Neural cell (in vitro differentiated cells): ENCODE data around the gene TMOD2. TPM values are rescaled to one million over a fixed set of nuclear protein-coding genes. Genes with fewer than 3 reads are reported as not detected.

Source experiments
- H2AFZ ChIP-seq: fragments of 200-600, 300-800 bp; sonication (generic), shearing (Covaris generic); 2 replicates; pipeline ENCODE4 v1.6.0; 2014; ENCODE audit warnings: low read depth, mild to moderate bottlenecking, antibody characterized with exemption, low read length, moderate library complexity
- H3F3A ChIP-seq: fragments of 200-600 bp; shearing (Covaris generic); 2 replicates; pipeline ENCODE4 v1.6.1; 2016; ENCODE audit warnings: mild to moderate bottlenecking, moderate library complexity, mixed read lengths, antibody characterized with exemption, low read length; ENCODE audit not compliant: insufficient read depth, poor library complexity, severe bottlenecking
- H3K27ac ChIP-seq: fragments of 200-600, 300-800 bp; sonication (generic), shearing (Covaris generic); 2 replicates; pipeline ENCODE4 v1.5.1; 2014; ENCODE audit warnings: mild to moderate bottlenecking, low read length, moderate library complexity
- H3K27me3 ChIP-seq: fragments of 300-800, 200-600 bp; sonication (generic), shearing (Covaris generic); 2 replicates; pipeline ENCODE4 v1.6.0; 2014; ENCODE audit warnings: mild to moderate bottlenecking, low read depth, low read length, moderate library complexity; ENCODE audit not compliant: insufficient read depth
- H3K36me3 ChIP-seq: fragments of 300-800, 200-600 bp; sonication (generic), shearing (Covaris generic); 2 replicates; pipeline ENCODE4 v1.5.1; 2014; ENCODE audit warnings: mild to moderate bottlenecking, antibody characterized with exemption, low read length, moderate library complexity; ENCODE audit not compliant: insufficient read depth
- H3K4me2 ChIP-seq: fragments of 300-800, 200-600 bp; sonication (generic), shearing (Covaris generic); 2 replicates; pipeline ENCODE4 v1.6.0; 2014; ENCODE audit warnings: mild to moderate bottlenecking, low read length
- H3K4me3 ChIP-seq: fragments of 300-800, 200-600 bp; sonication (generic), shearing (Covaris generic); 2 replicates; pipeline ENCODE4 v1.5.1; 2014; ENCODE audit warnings: mild to moderate bottlenecking, low read length, moderate library complexity
- H3K79me2 ChIP-seq: fragments of 200-600 bp; shearing (Covaris generic); replicated peaks from 2 replicates; pipeline ENCODE4 v1.6.0; 2014; ENCODE audit warnings: mild to moderate bottlenecking, low read length, moderate library complexity; ENCODE audit not compliant: insufficient read depth
- H3K9ac ChIP-seq: fragments of 300-800, 200-600 bp; sonication (generic), shearing (Covaris generic); 2 replicates; pipeline ENCODE4 v1.6.1; 2016; ENCODE audit warnings: mild to moderate bottlenecking, low read length, mixed read lengths
- H3K9me2 ChIP-seq: fragments of 200-600 bp; shearing (Covaris generic); 2 replicates; pipeline ENCODE4 v1.6.1; 2016; ENCODE audit warnings: mild to moderate bottlenecking, low read length, mixed read lengths; ENCODE audit not compliant: insufficient read depth
- H3K9me3 ChIP-seq: fragments of 200-600, 300-800 bp; sonication (generic), shearing (Covaris generic); 2 replicates; pipeline ENCODE4 v1.6.1; 2016; ENCODE audit warnings: mild to moderate bottlenecking, mixed run types, low read length, moderate library complexity, mixed read lengths
- H4K20me1 ChIP-seq: fragments of 200-600 bp; shearing (Covaris generic); 2 replicates; pipeline ENCODE4 v1.6.1; 2016; ENCODE audit warnings: mild to moderate bottlenecking, mixed run types; ENCODE audit not compliant: insufficient read depth
- EP300 ChIP-seq: fragments of 450-650 bp; conservative IDR thresholded peaks from 2 replicates; pipeline ENCODE4 v1.6.1; 2014; ENCODE audit warnings: antibody characterized with exemption, mild to moderate bottlenecking, moderate library complexity; ENCODE audit not compliant: poor library complexity, severe bottlenecking
- EZH2 ChIP-seq: fragments of 200-600, 300-800 bp; shearing (Covaris generic), sonication (generic); IDR thresholded peaks from 2 replicates; pipeline ENCODE4 v1.6.1; 2014; ENCODE audit warnings: antibody characterized with exemption, low read length, borderline replicate concordance, mild to moderate bottlenecking; ENCODE audit not compliant: insufficient read depth, poor library complexity, severe bottlenecking
- MXI1 ChIP-seq: fragments of 450-650 bp; conservative IDR thresholded peaks from 2 replicates; pipeline ENCODE4 v1.6.1; 2014; ENCODE audit warnings: antibody characterized with exemption, mild to moderate bottlenecking; ENCODE audit not compliant: poor library complexity, severe bottlenecking
- POLR2AphosphoS5 ChIP-seq: IDR thresholded peaks from 2 replicates; pipeline ENCODE4 v1.6.1; 2012
- RAD21 ChIP-seq: fragments of 450-650 bp; conservative IDR thresholded peaks from 2 replicates; pipeline ENCODE4 v1.6.1; 2014; ENCODE audit warnings: antibody characterized with exemption, mild to moderate bottlenecking, moderate library complexity
- REST ChIP-seq: IDR thresholded peaks from 2 replicates; pipeline ENCODE4 v1.6.1; 2012; ENCODE audit warnings: borderline replicate concordance
- SMC3 ChIP-seq: fragments of 450-650 bp; conservative IDR thresholded peaks from 2 replicates; pipeline ENCODE4 v1.6.1; 2014; ENCODE audit warnings: antibody characterized with exemption, mild to moderate bottlenecking, moderate library complexity; ENCODE audit not compliant: poor library complexity
- TAF1 ChIP-seq: IDR thresholded peaks from 2 replicates; pipeline ENCODE4 v1.6.1; 2012; ENCODE audit warnings: low read depth
- polyA plus RNA-seq: library from polyadenylated mRNA; depleted of rRNA; stranded (reverse); fragments of >200 nt; gene quantifications from 2 replicates; pipeline ENCODE4 v1.2.3, GENCODE V29; 2014
- TF ChIP-seq, protein P1 (sequence below): fragments of 450-650 bp; IDR thresholded peaks from 2 replicates; pipeline ENCODE4 v1.5.1; 2014; ENCODE audit warnings: antibody characterized with exemption, mild to moderate bottlenecking, moderate library complexity; ENCODE audit not compliant: poor library complexity, severe bottlenecking

Gene TMOD2
- polyA plus RNA-seq, 1 donor from 2014 or later: 79.9 TPM

DNA sequence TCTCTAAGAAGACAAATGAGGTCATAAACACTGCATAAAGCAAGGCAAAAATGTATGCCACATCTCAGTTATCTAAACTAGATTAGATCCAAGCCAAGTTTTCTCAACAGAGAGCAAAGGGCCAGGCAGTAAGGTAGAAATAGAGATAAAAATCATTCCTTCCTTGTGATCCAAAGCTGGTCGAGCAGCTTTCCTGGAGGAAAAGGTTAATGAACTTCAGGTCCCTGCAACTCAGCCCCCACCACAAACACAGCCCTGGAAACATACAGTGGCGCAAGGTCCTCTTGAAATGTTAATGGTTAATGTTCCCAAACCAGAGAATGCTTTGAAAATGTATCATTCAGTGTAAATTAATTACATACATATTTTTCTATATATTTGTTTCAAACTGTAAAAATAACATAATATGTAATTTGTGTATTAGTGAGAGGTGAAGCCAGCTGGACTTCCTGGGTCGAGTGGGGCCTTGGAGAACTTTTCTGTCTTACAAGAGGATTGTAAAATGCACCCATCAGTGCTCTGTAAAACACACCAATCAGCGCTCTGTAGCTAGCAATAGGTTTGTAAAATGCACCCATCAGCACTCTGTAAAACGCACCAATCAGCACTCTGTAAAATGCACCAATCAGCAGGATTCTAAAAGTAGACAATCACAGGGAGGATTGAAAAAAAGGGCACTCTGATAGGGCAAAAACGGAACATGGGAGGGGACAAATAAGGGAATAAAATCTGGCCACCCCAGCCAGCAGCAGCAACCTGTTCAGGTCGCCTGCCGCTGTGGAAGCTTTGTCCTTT is 31.0 kb upstream of the TMOD2 start:
- Histone ChIP-seq H3K9me3 (no peaks in the 10 kb centered on the region), H3F3A (no peaks in the 10 kb centered on the region), H3K4me2 (no peak overlapping the region), H3K9me2 (no peaks in the 10 kb centered on the region), H3K9ac (no peak overlapping the region), H3K4me3 (no peak overlapping the region), H3K36me3 (peaks cover 4% of the 10 kb centered on the region), H4K20me1 (no peaks in the 10 kb centered on the region), H3K27me3 (no peaks in the 10 kb centered on the region), H3K27ac (no peak overlapping the region), H2AFZ (no peak overlapping the region), H3K79me2 (no peaks in the 10 kb centered on the region)
- TF ChIP-seq EP300 (no peak), REST (no peak), POLR2AphosphoS5 (no peak)

DNA sequence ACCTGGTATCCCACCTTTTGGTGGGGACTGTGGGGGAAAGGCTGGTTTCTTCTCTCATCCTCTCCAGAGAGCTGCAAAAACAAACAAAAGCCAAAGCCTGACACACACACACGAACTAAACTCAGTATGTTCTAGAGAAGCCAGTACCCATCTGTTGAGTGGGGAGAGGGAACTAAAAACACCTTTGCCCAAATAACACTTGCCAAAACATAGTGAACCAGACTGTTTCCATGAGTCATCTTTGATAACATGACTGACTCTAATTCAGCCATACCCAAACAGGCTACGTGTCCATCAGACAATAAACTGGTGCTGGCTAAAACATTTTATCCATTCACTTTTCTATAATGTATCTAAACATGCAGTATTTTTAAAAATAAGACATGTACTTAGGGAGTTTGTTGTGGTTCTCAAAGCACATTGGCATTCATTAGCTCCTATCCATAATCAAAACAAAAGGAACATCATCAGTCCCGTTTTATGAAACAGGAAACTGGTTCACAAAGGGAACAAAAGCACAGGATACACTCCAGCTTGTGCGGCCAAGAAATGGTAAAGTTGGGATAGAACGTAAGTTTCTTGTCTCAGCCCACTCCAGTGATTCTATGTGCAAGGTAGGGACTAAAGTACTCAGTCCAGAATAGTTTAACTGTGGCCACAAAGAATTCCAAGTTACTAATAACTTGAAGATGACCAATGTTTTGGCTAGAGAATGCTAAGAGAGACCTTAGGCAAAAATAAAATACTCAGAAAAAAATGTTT is 30.0 kb upstream of the TMOD2 start:
- Histone ChIP-seq H3K9ac (no peak overlapping the region), H3K27me3 (no peaks in the 10 kb centered on the region), H3K27ac (no peak overlapping the region), H3K9me3 (no peaks in the 10 kb centered on the region), H3K9me2 (no peaks in the 10 kb centered on the region), H2AFZ (no peak overlapping the region), H3F3A (no peaks in the 10 kb centered on the region), H3K36me3 (peaks cover 4% of the 10 kb centered on the region), H3K4me2 (no peak overlapping the region), H3K4me3 (no peak overlapping the region), H3K79me2 (no peaks in the 10 kb centered on the region), H4K20me1 (no peaks in the 10 kb centered on the region)
- no peak for TF ChIP-seq TAF1
- TF ChIP-seq EP300: no peak
- TF ChIP-seq EZH2: no peak
- no peak for TF ChIP-seq POLR2AphosphoS5
- TF ChIP-seq, protein P1, sequence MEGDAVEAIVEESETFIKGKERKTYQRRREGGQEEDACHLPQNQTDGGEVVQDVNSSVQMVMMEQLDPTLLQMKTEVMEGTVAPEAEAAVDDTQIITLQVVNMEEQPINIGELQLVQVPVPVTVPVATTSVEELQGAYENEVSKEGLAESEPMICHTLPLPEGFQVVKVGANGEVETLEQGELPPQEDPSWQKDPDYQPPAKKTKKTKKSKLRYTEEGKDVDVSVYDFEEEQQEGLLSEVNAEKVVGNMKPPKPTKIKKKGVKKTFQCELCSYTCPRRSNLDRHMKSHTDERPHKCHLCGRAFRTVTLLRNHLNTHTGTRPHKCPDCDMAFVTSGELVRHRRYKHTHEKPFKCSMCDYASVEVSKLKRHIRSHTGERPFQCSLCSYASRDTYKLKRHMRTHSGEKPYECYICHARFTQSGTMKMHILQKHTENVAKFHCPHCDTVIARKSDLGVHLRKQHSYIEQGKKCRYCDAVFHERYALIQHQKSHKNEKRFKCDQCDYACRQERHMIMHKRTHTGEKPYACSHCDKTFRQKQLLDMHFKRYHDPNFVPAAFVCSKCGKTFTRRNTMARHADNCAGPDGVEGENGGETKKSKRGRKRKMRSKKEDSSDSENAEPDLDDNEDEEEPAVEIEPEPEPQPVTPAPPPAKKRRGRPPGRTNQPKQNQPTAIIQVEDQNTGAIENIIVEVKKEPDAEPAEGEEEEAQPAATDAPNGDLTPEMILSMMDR: no peak
- no peak for TF ChIP-seq REST
- no peak for TF ChIP-seq RAD21
- no peak for TF ChIP-seq MXI1
- no peak for TF ChIP-seq SMC3
